Measurements from ENCODE around the gene FES.

- no peak for TF ChIP-seq NBN (conservative IDR thresholded peaks at IDR 0.05)
- TF ChIP-seq POLR2A (IDR thresholded peaks at IDR 0.05; ENCODE audit: insufficient read depth in 1 of 2, low read depth in 2 of 2, low read length in 2 of 2), result no peak
- TF ChIP-seq CREM (IDR thresholded peaks at IDR 0.05), result no peak
- no peak for TF ChIP-seq CREM (CRISPR knock-in tag; IDR thresholded peaks at IDR 0.05)
- no peak for TF ChIP-seq TAF1 (CRISPR knock-in tag; IDR thresholded peaks at IDR 0.05)
- TF ChIP-seq ATF7 (IDR thresholded peaks at IDR 0.05), result no peak
- no peak for TF ChIP-seq ATF7 (CRISPR knock-in tag; IDR thresholded peaks at IDR 0.05)
- no peak for TF ChIP-seq MYNN (CRISPR knock-in tag; IDR thresholded peaks at IDR 0.05; ENCODE audit: low read depth)
- TF ChIP-seq CTCF (CRISPR knock-in tag; IDR thresholded peaks at IDR 0.05), result no peak
- TF ChIP-seq GTF2F1 (IDR thresholded peaks at IDR 0.05; ENCODE audit: low read length), result no peak
- TF ChIP-seq NFE2L1 (CRISPR knock-in tag; IDR thresholded peaks at IDR 0.05; ENCODE audit: borderline replicate concordance), result no peak
These were observed 11.3 kb downstream of the FES start for GRCh38 chr15:90895571-90896117.

Measured in HepG2 (cell line).